Activated CD8-positive, alpha-beta memory T cell treated with anti-CD3 and anti-CD28 coated beads, Interleukin-2, amount 50 U/mL, for 24 hours (primary cell): Measurements from ENCODE around the gene HAS3.

Experiments used
- DNase-seq: peaks from one replicate; pipeline ENCODE4 v3.0.0-alpha.2; 2020; ENCODE audit errors: extremely low read depth

Gene HAS3

GRCh38 chr16:69093974-69094373 lies 11.5 kb upstream of the HAS3 start:
- no peak for DNase-seq

- DNase-seq = no peak
These were observed 11.0 kb upstream of the HAS3 start for GRCh38 chr16:69094501-69094900.

- DNase-seq = no peak
These were observed 10.3 kb upstream of the HAS3 start for GRCh38 chr16:69095193-69095592.

GRCh38 chr16:69100071-69100691 lies 5.3 kb upstream of the HAS3 start:
- no peak for DNase-seq

GRCh38 chr16:69106491-69107315 lies 1.2 kb downstream of the HAS3 start:
- no peak for DNase-seq

GRCh38 chr16:69107316-69107962 lies 2.0 kb downstream of the HAS3 start:
- no peak for DNase-seq

- no peak for DNase-seq
These were observed 2.8 kb downstream of the HAS3 start for GRCh38 chr16:69108064-69108904.

GRCh38 chr16:69108905-69109252 lies 3.4 kb downstream of the HAS3 start:
- DNase-seq = no peak

GRCh38 chr16:69109486-69110270 lies 4.2 kb downstream of the HAS3 start:
- no peak for DNase-seq

GRCh38 chr16:69110406-69110805 lies 5.0 kb downstream of the HAS3 start:
- DNase-seq = no peak

- DNase-seq = no peak
These were observed 5.9 kb downstream of the HAS3 start for GRCh38 chr16:69111216-69111875.

GRCh38 chr16:69111876-69112230 lies 6.4 kb downstream of the HAS3 start:
- no peak for DNase-seq

GRCh38 chr16:69112285-69113129 lies 7.1 kb downstream of the HAS3 start:
- DNase-seq = peak; percentile 18

GRCh38 chr16:69113216-69113615 lies 7.8 kb downstream of the HAS3 start:
- DNase-seq = no peak

GRCh38 chr16:69114346-69114975 lies 9.0 kb downstream of the HAS3 start:
- no peak for DNase-seq

GRCh38 chr16:69114976-69115355 lies 9.5 kb downstream of the HAS3 start:
- no peak for DNase-seq

- DNase-seq = no peak
These were observed 9.9 kb downstream of the HAS3 start for GRCh38 chr16:69115361-69115760.

GRCh38 chr16:69115837-69116236 lies 10.4 kb downstream of the HAS3 start:
- DNase-seq = no peak

GRCh38 chr16:69116256-69116875 lies 10.9 kb downstream of the HAS3 start:
- no peak for DNase-seq
